Activated CD4-positive, alpha-beta T cell treated with anti-CD3 and anti-CD28 coated beads, Interleukin-2, amount 10 ng/mL, durations not matched to agents 24 days and 14 days (primary cell): ENCODE results near the gene C11orf68. TPM values are rescaled to one million over a fixed set of nuclear protein-coding genes. Genes with fewer than 3 reads are reported as not detected.

Experiments used
- DNase-seq: peaks from one replicate; pipeline ENCODE4 v3.0.0; 2022
- H3K27ac Mint-ChIP-seq: one replicate; pipeline ENCODE4 v1.8.0; 2022; ENCODE audit warnings: mild to moderate bottlenecking, mixed read lengths
- H3K27me3 Mint-ChIP-seq: one replicate; pipeline ENCODE4 v1.8.0; 2022; ENCODE audit warnings: mixed read lengths
- H3K36me3 Mint-ChIP-seq: one replicate; pipeline ENCODE4 v1.8.0; 2022; ENCODE audit warnings: low read depth, mild to moderate bottlenecking, mixed read lengths
- H3K4me1 Mint-ChIP-seq: one replicate; pipeline ENCODE4 v1.8.0; 2021; ENCODE audit warnings: mixed read lengths
- H3K4me3 Mint-ChIP-seq: one replicate; pipeline ENCODE4 v1.8.0; 2022; ENCODE audit warnings: mild to moderate bottlenecking, moderate library complexity, mixed read lengths
- H3K9me3 Mint-ChIP-seq: one replicate; pipeline ENCODE4 v1.8.0; 2021; ENCODE audit warnings: mixed read lengths
- intact Hi-C: fragments of 100-400 bp; cut with micrococcal nuclease; formaldehyde crosslinking; loops from one replicate; pipeline ENCODE4 v1.15.1; 2023
- total RNA-seq: library from RNA; stranded (reverse); gene quantifications from 2 replicates; pipeline ENCODE4 v1.2.3, GENCODE V29; 2022

The C11orf68 gene
- total RNA-seq: 20.9 and 21.1 TPM in 2 replicates

GRCh38 chr11:65918211-65919140, at the start of gene C11orf68:
Gene C11orf68 (minus strand): TSS chr11:65919062. CDS start chr11:65919031, 31 bp downstream.
- H3K36me3 Mint-ChIP-seq: peaks cover 36% of the 10 kb centered on the region
- peak within 1 kb of the TSS; percentile 96 for H3K4me3 Mint-ChIP-seq
- intact Hi-C loops: loop anchor here (1.0 kb wide), 7 partner anchors 10 to 255 kb away; partner anchors contain the start of genes CCDC85B, FOSL1, MUS81 and SART1
- H3K27me3 Mint-ChIP-seq: no peaks in the 10 kb centered on the region
- no peaks in the 10 kb centered on the region for H3K9me3 Mint-ChIP-seq
- H3K27ac Mint-ChIP-seq: peak within 1 kb of the TSS; percentile 90
- DNase-seq: no peak
- H3K4me1 Mint-ChIP-seq: peaks cover 23% of the 10 kb centered on the region

GRCh38 chr11:65967329-65967934, 48.6 kb upstream of the C11orf68 start:
- Mint-ChIP-seq H3K9me3 (no peaks in the 10 kb centered on the region), H3K27ac (no peak overlapping the region), H3K36me3 (peaks cover 70% of the 10 kb centered on the region), H3K27me3 (no peaks in the 10 kb centered on the region), H3K4me3 (no peak overlapping the region), H3K4me1 (peaks cover 19% of the 10 kb centered on the region)
- no peak for DNase-seq
- intact Hi-C loops: no loop called here

- DNase-seq: no peak
- Mint-ChIP-seq H3K27me3 (peaks cover 1% of the 10 kb centered on the region), H3K27ac (no peak overlapping the region), H3K4me1 (peaks cover 25% of the 10 kb centered on the region), H3K36me3 (peaks cover 68% of the 10 kb centered on the region), H3K4me3 (no peak overlapping the region), H3K9me3 (no peaks in the 10 kb centered on the region)
- intact Hi-C loops: no loop called here
These were observed 47.3 kb upstream of the C11orf68 start for GRCh38 chr11:65965986-65966762.

- H3K4me1 Mint-ChIP-seq: peaks cover 30% of the 10 kb centered on the region
- H3K9me3 Mint-ChIP-seq: no peaks in the 10 kb centered on the region
- no peak overlapping the region for H3K27ac Mint-ChIP-seq
- peaks cover 61% of the 10 kb centered on the region for H3K36me3 Mint-ChIP-seq
- no peak for DNase-seq
- H3K27me3 Mint-ChIP-seq: peaks cover 1% of the 10 kb centered on the region
- H3K4me3 Mint-ChIP-seq: no peak overlapping the region
- intact Hi-C loops: no loop called here
These were observed 46.0 kb upstream of the C11orf68 start for GRCh38 chr11:65964906-65965305.

DNA sequence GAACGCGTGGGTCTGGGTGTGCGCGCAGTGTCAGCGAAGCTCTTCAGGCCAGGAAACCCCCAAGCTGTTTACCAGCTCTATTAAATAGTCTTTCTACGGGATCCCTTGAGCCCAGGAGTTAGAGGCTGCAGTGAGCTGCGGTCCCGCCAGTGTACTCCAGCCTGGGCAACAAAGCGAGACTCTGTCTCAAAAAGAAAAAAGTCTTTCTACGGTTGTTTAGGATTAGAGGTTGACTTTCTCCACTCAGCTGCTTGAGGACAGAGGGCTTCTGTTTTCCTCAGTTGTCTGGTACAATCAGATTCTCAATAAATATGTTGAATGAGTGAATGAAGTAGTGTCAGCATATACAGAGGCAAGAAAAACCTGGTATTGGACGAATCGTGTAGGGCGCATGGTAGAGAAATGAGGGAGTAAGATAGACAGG, 43.3 kb upstream of the C11orf68 start:
- peaks cover 1% of the 10 kb centered on the region for H3K27me3 Mint-ChIP-seq
- peaks cover 43% of the 10 kb centered on the region for H3K36me3 Mint-ChIP-seq
- peak overlapping the region; percentile 90 for H3K4me3 Mint-ChIP-seq
- intact Hi-C loops: no loop called here
- H3K4me1 Mint-ChIP-seq: peaks cover 34% of the 10 kb centered on the region
- H3K9me3 Mint-ChIP-seq: no peaks in the 10 kb centered on the region
- H3K27ac Mint-ChIP-seq: peak overlapping the region; percentile 78
- no peak for DNase-seq

DNA sequence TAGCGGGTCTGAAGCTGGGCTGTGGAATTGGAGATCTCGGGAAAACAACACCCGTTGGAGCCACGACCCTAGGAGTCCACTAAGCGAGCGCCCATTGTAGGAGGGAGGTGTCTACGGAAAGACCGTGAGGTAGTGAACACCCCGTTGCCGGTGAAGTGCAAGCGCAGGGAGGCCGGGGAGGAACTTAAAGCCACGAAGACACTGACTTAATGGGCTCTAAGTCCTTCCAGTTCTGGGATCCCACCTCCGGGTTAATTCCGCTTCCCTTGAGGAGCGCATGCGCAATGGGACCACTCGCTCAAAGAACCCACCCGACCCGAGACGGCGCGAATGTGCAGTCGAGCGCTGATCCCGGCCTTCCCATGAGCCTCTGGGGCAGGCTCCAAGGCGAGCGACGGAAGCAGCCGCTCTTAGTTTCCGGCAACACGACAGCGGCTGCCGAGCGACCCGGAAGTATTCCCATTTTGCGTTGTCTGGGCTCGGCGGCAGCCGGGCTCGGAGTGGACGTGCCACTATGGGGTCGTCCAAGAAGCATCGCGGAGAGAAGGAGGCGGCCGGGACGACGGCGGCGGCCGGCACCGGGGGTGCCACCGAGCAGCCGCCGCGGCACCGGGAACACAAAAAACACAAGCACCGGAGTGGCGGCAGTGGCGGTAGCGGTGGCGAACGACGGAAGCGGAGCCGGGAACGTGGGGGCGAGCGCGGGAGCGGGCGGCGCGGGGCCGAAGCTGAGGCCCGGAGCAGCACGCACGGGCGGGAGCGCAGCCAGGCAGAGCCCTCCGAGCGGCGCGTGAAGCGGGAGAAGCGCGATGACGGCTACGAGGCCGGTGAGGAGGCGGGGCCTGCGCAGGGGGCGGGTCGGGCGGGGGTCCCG, 42.6 kb upstream of the C11orf68 start, which contains the start of gene SART1:
TSS of gene SART1 (plus strand) at position 468 of the 874 bp plus-strand sequence. CDS start at position 515, 47 bp downstream.
- Mint-ChIP-seq H3K27ac (peak within 1 kb of the TSS; percentile 95), H3K36me3 (peaks cover 37% of the 10 kb centered on the region), H3K27me3 (peaks cover 1% of the 10 kb centered on the region), H3K9me3 (no peaks in the 10 kb centered on the region), H3K4me1 (peaks cover 40% of the 10 kb centered on the region), H3K4me3 (peak within 1 kb of the TSS; percentile 90)
- intact Hi-C loops: loop anchor here (1.0 to 2.0 kb wide), 6 partner anchors 33 to 102 kb away; partner anchors contain the start of genes BANF1, C11orf68, DRAP1 and EIF1AD
- DNase-seq: peak; percentile 99

DNA sequence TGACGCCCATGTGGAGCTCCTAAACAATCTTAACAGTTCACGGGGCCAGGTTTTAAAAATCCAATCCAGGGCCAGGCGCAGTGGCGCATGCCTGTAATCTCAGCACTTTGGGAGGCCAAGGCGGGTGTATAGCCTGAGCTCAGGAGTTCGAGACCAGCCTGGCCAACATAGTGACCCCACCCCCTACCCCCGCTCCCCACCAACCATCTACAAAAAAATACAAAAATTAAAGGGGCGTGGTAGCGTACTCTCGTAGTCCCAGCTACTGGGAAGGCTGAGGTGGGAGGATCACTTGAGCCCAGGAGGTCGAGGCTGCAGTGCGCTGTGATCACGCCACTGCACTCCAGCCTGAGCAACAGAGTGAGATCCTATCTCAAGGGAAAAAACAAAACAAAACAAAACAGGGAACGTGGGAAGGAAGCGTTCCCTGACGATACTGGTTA, 42.0 kb upstream of the C11orf68 start:
- Mint-ChIP-seq H3K4me1 (peaks cover 41% of the 10 kb centered on the region), H3K27me3 (peaks cover 1% of the 10 kb centered on the region), H3K4me3 (peak overlapping the region; percentile 90), H3K36me3 (peaks cover 33% of the 10 kb centered on the region), H3K9me3 (no peaks in the 10 kb centered on the region), H3K27ac (peak overlapping the region; percentile 95)
- intact Hi-C loops: loop anchor here (1.0 to 2.0 kb wide), 6 partner anchors 33 to 102 kb away; partner anchors contain the start of genes BANF1, C11orf68, DRAP1 and EIF1AD
- no peak for DNase-seq

DNA sequence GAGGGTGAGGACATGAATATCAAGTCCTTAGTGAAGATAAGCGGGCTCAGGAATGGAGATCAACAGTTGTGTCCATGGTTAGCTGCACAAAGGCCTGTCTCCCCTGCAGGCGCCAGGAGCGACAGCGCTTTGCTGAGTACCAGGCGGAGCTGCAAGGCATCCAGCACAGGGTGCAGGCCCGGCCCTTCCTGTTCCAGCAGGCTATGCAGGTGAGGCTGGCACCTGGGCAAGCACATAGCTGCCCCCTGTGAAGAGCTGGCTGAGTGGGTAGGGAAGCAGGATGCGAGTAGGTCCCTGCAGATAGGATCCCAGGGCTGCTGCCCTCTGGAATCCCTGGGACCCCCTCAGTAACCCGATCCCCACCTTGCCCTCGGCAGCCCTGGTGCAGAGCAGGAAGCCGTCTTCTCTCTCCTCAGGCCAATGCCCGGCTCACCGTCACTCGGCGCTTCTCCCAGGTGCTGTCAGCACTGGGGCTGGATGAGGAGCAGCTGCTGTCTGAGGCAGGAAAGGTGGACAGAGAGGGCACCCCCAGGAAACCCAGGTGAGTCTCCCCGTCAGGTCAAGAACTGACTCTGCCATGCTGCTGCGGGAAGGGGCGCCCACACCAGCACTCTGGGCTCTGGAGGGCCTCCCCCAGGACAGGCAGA, 40.0 kb upstream of the C11orf68 start:
- no peak for DNase-seq
- peaks cover 18% of the 10 kb centered on the region for H3K36me3 Mint-ChIP-seq
- H3K27ac Mint-ChIP-seq: no peak overlapping the region
- no peak overlapping the region for H3K4me3 Mint-ChIP-seq
- intact Hi-C loops: no loop called here
- H3K9me3 Mint-ChIP-seq: no peaks in the 10 kb centered on the region
- H3K4me1 Mint-ChIP-seq: peaks cover 40% of the 10 kb centered on the region
- H3K27me3 Mint-ChIP-seq: peaks cover 1% of the 10 kb centered on the region

GRCh38 chr11:65958291-65958690, 39.4 kb upstream of the C11orf68 start:
- H3K4me1 Mint-ChIP-seq: peaks cover 35% of the 10 kb centered on the region
- H3K9me3 Mint-ChIP-seq: no peaks in the 10 kb centered on the region
- peak overlapping the region; percentile 49 for H3K27ac Mint-ChIP-seq
- intact Hi-C loops: no loop called here
- H3K36me3 Mint-ChIP-seq: peaks cover 14% of the 10 kb centered on the region
- H3K27me3 Mint-ChIP-seq: peaks cover 1% of the 10 kb centered on the region
- no peak for DNase-seq
- no peak overlapping the region for H3K4me3 Mint-ChIP-seq

GRCh38 chr11:65954771-65955170, 35.9 kb upstream of the C11orf68 start:
- no peaks in the 10 kb centered on the region for H3K9me3 Mint-ChIP-seq
- no peak for DNase-seq
- intact Hi-C loops: no loop called here
- peaks cover 14% of the 10 kb centered on the region for H3K4me1 Mint-ChIP-seq
- H3K27me3 Mint-ChIP-seq: peaks cover 6% of the 10 kb centered on the region
- no peak overlapping the region for H3K27ac Mint-ChIP-seq
- H3K4me3 Mint-ChIP-seq: no peak overlapping the region
- H3K36me3 Mint-ChIP-seq: no peaks in the 10 kb centered on the region

- intact Hi-C loops: no loop called here
- Mint-ChIP-seq H3K9me3 (no peaks in the 10 kb centered on the region), H3K27me3 (peaks cover 8% of the 10 kb centered on the region), H3K4me3 (no peak overlapping the region), H3K4me1 (peaks cover 14% of the 10 kb centered on the region), H3K27ac (no peak overlapping the region), H3K36me3 (no peaks in the 10 kb centered on the region)
- no peak for DNase-seq
These were observed 34.6 kb upstream of the C11orf68 start for GRCh38 chr11:65953471-65953870.

- H3K27me3 Mint-ChIP-seq: peaks cover 10% of the 10 kb centered on the region
These were observed 33.2 kb upstream of the C11orf68 start for GRCh38 chr11:65952052-65952521.

More at GRCh38 chr11:65952052-65952521, 33.2 kb upstream of the C11orf68 start:
- no peak for DNase-seq
- Mint-ChIP-seq H3K4me3 (no peak overlapping the region), H3K36me3 (no peaks in the 10 kb centered on the region), H3K4me1 (peaks cover 7% of the 10 kb centered on the region), H3K27ac (no peak overlapping the region), H3K9me3 (no peaks in the 10 kb centered on the region)
- intact Hi-C loops: no loop called here
